ENCODE results near the gene LRRIQ4. TPM values are rescaled to one million over a fixed set of nuclear protein-coding genes. Genes with fewer than 3 reads are reported as not detected.

Gene LRRIQ4
- not detected for polyA plus RNA-seq (2012; ENCODE audit: insufficient read depth, insufficient read length)

DNA sequence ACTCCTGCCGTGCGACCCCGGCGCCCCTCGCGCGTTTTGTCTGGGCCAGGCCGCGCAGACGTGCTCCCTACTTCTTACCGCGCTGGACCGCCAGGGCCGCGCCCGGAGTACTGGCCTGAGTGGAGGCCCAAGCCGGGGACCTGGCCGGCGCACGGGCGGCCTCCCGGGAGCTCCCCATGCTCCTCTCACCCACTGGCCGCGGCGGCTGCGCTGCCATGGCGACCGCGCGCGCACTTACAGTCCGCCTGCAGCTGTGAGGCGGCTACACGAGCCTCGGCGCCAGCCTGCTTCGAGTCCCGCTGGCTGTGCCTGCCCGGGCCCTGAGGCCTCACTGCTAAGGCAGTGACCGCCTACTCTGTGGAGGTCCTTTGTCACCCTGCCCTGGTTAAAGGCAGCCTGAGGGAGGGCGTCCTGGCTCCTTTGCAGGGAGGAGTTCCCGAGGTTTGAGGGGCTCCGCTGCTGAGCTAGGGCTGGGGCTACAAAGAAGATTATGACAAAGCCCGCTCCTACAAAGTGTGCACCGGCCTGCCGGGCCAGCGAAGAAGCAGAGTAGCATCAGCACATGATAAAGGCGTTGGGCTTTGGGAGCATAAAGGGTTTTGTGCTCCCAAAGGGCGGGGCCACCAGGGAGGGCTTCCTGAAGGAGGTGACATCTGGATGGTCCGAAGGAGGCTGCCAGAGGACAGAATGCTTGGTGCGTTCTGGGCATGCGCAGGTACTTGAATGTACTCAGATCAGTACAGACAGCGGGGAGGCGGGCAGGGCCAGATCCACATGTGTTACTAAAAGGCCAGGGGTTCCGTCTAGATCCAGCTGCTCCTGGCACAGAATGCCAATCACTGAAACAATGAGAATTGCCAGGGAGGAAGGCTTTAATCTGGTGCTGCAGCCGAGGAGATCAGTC lies at the start of gene LRRIQ4, which contains the start of gene LRRC34:
TSS of gene LRRIQ4 (plus strand) at position 539 of the 904 bp plus-strand sequence. CDS start 9,052 bp downstream, outside the sequence.
TSS of gene LRRC34 (minus strand) at position 573 of the 904 bp plus-strand sequence. CDS start at position 217, 356 bp downstream.
- DNase-seq (ENCODE audit: low read depth, low spot score) = peak; percentile 91
- H3K4me3 ChIP-seq (ENCODE audit: low read length) = peak within 1 kb of the TSS; percentile 86

DNA sequence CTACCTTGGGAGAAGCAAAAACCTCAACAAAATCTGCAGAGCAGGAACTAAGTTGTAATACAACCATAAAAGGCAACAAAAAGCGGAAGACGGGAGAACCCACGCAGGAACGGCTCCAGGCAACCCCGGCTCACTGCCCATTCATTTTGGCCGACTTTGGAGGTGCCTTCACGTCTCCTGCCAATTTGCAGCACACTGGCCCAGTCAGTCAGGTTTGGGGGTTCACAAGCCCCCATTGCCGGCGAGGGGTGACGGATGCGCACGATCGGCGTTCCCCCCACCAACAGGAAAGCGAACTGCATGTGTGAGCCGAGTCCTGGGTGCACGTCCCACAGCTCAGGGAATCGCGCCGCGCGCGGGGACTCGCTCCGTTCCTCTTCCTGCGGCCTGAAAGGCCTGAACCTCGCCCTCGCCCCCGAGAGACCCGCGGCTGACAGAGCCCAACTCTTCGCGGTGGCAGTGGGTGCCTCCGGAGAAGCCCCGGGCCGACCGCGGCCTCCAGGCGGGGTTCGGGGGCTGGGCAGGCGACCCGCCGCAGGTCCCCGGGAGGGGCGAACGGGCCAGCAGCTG lies 48.3 kb upstream of the LRRIQ4 start:
- H3K4me3 ChIP-seq (ENCODE audit: low read length) = peak overlapping the region; percentile 73
- no peak for DNase-seq (ENCODE audit: low read depth, low spot score)

DNA sequence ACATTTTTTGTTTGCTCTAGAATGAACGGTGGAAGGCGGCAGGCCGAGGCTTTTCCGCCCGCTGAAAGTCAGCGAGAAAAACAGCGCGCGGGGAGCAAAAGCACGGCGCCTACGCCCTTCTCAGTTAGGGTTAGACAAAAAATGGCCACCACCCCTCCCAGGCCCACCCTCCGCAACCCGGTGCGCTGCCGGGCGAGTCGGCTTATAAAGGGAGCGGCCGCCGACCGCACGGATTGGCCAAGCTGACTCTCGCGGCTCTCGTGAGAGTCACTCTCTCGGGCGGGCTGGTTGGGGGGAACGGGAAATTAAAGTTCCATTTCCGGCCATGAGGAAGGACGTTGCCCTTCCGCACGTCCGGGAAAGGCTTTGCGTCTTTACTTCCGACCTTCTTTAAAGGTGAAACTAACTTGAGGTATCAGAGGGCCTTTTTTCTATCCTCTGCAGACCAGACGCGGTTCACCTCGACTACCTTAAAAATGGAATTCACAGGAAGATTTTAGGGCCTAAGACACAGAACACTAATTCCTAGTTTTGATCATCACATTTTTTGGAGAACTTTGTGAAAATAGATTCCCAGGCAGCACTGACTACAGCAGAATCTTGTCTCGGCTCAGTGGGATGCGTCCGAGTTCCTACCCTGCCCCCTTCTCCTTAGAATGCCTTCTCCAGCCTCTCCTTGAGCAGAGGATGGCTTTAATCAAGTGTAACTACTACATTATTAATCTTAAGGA lies 47.6 kb upstream of the LRRIQ4 start, which contains the start of gene TERC:
TSS of gene TERC (minus strand) at position 179 of the 731 bp plus-strand sequence.
- peak; percentile 83 for DNase-seq (ENCODE audit: low read depth, low spot score)
- H3K4me3 ChIP-seq (ENCODE audit: low read length) = peak within 1 kb of the TSS; percentile 73

DNA sequence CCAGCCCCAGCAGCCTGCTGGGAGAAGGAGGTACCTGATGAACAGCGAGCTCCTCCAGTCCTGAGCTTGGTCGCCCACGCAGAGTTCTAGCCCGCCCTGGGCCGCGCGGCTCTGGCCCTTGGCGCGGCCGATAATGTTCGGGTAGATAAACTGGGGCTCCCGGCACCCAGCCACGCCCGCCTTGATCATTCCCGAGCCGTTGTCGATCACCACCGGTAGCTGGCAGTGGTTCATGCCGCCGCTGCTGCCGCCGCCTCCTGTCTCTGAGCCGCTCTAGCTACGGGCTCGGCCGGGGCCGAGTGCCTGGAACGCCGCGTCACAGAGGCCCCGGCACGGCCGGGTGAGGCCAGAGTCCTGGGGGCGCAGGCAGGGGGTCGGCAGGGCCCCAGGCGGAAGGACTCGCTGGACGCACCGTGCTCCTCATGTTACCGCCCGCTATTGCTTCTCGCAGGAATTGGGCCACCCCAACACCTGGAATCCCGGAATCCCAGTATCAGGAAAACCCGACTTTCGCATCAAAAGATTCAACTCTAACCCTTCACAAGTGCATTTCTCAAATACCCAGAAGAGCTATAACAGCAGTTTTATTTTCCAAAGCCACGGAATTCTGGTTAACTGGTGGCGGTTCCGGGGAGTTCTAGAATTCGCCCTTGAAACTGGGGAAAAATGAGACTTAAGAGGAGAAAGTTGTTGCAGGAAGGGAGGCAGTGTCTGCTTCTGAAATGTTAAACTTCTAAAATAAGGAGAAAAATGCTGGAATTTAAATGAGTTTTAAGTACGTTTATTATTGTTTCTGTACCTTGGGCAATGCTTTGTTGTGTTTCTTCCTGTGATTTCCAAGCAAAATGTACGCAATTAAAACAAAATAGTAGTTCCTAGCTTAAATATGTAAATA lies 43.1 kb upstream of the LRRIQ4 start, which contains the start of gene ACTRT3:
TSS of gene ACTRT3 (minus strand) at position 275 of the 895 bp plus-strand sequence. CDS start at position 234, 41 bp downstream.
- H3K4me3 ChIP-seq (ENCODE audit: low read length) = peak within 1 kb of the TSS; percentile 64
- DNase-seq (ENCODE audit: low read depth, low spot score) = no peak

DNA sequence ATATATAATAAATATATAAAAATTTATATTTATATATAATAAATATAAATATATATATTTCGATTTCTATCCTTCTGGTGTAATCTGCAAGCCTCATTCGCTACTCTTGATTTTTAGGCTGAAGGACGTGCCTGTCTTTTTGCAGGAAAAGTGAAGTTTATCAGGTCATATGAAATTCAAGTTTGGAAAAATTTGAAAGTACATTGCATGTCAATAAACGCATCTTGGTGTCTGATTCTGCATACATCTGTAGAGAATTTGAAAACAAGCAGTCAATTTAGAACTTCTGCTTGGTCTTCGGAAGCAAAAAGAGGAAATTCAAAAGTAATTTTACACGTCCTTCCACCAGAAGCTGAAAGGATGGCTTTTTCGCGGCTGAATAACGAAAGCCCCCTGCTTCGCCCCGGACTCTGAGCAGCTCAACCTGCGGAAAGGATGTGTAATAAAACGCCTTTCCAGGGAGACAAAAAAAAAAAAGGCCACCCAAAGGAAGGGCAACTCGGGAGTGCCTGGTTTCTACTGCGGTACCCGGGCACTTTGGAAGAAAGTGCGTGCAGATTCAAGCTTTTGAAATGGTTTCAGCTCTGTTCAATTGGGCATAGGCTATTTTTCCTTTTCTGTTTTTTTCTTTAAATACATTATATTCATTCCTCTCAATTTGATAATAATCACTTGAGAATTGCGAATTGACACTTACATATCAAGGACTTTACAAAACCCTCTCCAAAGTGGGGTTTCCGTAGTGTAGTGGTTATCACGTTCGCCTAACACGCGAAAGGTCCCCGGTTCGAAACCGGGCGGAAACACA lies 41.0 kb upstream of the LRRIQ4 start:
- peak overlapping the region; percentile 89 for H3K4me3 ChIP-seq (ENCODE audit: low read length)
- DNase-seq (ENCODE audit: low read depth, low spot score) = peak; percentile 91

DNA sequence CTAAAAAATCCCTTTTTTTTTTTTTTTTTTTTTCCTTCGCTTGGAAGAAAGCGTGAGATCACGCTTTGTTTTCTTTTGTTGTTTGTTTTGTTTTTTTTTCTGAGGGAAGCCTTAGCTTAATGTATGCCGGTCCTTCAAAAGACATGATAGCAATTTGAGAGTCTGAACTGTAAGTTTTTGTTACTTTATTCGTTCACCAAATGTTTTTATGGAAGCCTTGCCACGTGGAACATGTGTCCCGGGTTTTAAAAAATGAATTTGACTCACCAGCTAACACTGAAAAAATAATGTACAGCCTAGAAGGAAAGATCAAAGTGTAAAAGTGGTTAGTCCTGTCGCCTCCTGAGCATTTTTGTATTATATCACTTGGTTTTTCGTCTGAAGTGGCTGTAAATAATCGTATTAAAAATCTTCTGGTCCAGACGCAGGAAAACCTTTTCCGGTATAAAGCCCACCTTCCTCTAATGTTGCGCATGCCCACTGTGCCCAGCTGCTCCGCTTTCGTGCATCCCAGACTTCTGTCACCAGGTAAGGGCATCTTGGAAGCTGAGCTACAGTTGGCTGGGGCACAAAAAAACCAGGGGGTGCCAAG lies 40.3 kb upstream of the LRRIQ4 start:
- peak overlapping the region; percentile 89 for H3K4me3 ChIP-seq (ENCODE audit: low read length)
- DNase-seq (ENCODE audit: low read depth, low spot score) = peak; percentile 78

DNA sequence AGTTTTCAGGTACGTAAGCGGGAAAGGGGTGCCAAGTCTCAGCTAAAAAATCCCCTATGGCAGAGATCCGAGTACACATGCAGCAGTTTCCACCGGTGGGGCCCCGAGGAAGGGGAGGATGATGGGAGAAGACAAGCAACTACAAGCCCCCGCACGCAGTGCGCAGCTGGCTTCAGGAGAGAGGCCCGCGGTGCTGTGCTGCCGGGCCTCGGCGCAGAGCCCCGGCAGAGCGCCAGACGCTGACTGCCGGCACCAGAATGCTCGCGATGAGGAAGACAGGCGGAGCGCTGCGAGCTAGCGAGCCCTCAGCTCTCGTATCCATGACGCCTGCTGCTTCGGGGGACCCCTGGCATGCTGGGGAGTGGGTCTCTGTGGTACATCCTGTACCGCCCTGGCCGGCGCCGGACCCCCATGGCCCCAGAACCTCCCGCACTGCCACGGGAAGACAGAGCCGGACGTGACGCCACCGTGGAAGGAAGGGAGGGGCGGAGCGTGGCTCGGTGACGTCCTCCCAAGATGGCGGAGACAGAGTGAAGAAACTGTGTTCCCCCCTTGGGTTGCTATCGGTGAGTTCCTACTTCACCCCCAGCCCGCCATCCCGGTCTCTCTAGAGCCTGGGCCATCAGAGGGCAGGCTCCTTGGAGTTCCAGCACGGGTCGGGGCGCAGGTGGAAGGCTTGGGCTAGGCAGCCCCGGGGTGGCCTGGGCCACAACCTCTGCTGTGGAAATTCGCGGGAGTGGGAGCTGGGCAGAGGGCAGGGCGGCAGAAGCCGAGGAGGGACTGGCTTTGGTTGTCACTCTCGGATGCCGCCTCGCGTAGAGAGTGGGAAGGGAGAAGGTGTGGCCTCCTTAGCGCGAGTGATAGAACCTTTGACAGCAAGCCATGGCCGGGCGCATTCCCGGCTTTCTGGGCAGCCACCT lies 39.5 kb upstream of the LRRIQ4 start, which contains the start of gene MYNN:
TSS of gene MYNN (plus strand) at position 500 of the 920 bp plus-strand sequence. CDS start 900 bp downstream, outside the sequence.
- DNase-seq (ENCODE audit: low read depth, low spot score) = peak; percentile 80
- peak within 1 kb of the TSS; percentile 89 for H3K4me3 ChIP-seq (ENCODE audit: low read length)

DNA sequence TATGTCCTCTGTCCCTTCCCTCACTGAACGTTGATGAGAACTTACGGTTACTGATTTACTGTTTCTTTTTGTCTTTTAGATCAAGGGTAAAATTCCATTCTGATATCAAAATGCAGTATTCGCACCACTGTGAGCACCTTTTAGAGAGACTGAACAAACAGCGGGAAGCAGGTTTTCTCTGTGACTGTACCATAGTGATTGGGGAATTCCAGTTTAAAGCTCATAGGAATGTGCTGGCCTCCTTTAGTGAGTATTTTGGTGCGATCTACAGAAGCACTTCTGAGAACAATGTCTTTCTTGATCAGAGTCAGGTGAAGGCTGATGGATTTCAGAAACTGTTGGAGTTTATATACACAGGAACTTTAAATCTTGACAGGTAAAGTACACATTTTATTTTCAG lies 38.5 kb upstream of the LRRIQ4 start:
- DNase-seq (ENCODE audit: low read depth, low spot score) = no peak
- H3K4me3 ChIP-seq (ENCODE audit: low read length) = peak overlapping the region; percentile 89

DNA sequence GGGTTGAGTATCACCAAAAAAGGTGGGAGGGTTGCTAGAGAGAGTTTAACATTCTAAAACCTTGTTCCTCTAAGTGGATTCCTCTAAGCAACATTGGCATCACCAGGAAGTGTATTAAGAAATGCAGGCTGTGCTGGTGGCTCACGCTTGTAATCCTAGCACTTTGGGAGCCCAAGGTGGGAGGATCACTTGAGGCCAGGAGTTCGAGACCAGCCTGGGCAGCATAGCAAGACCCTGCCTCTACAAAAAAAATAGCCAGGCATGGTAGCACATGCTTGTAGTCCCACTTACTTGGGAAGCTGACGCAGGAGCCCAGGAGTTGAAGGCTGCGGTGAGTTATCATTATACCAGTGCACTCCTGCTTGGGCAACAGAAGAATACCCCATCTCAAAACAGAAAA lies 34.8 kb upstream of the LRRIQ4 start:
- H3K4me3 ChIP-seq (ENCODE audit: low read length) = no peak overlapping the region
- no peak for DNase-seq (ENCODE audit: low read depth, low spot score)

DNA sequence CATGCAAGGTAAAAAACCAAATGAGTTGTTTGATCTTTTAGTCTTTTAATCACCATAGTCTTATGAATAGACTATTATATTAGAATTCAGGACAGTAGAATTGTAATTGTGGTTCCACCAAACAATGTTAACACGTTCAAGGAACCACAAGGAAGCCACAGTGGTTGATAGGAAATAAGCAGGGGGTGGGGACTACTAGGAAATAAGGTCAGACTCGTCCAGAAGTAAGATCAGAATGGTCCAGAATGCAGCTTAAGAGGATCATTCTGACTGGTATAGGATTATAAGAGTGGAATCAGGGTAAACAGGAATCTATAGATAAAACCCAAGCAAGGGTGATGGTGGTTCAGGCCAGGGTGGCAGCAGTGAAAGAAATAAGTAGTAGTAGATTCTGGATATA lies 31.9 kb upstream of the LRRIQ4 start:
- no peak overlapping the region for H3K4me3 ChIP-seq (ENCODE audit: low read length)
- no peak for DNase-seq (ENCODE audit: low read depth, low spot score)

DNA sequence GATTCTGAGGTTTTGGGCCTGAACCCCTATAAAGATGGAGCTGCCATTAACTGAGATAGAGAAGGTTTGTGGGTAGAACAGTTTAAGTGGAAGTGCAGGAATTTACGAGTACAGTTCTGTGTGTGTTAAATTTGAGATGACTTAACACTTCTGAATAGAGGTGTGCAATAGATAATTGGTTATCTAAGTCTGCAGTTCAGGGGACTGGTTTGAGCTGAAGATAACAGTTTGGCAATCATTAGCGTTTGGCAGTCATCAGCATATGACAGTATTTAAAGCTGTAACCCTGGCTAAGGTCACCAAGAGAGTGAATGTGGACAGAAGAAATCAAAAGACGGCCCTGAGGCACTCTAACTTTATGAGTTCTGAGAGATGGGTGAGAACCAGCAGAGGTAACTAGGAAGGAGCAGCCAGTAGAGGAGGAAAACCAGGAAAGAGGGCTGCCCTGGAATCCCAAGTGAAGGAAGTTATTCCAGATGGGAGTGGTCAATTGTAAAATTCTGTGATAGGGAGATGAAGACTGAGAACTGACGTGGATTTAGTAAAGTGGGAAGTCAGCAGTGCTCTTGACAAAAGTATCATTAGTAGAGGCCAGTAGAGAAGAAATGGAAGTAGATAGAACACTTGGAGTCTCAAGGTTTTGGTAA lies 31.3 kb upstream of the LRRIQ4 start:
- DNase-seq (ENCODE audit: low read depth, low spot score) = no peak
- H3K4me3 ChIP-seq (ENCODE audit: low read length) = no peak overlapping the region

DNA sequence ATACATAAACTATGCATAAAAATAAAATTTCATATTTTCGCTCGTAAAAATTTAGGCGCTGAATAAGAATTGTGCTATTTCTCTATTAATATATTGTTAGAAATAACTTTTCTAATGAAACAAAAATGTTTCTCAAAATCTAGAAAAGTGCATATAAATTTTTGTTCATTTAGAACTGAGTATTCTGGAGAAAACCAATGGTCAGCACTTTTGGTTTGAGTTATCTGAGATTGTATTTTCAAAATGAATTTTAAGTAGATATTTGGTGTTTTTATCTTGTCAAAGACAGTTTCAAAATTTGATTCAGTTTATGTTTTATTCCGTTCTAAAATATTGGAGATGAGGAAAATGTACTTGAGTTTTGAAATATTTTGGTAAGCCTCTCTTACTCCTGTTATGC lies 25.6 kb upstream of the LRRIQ4 start:
- no peak overlapping the region for H3K4me3 ChIP-seq (ENCODE audit: low read length)
- no peak for DNase-seq (ENCODE audit: low read depth, low spot score)

DNA sequence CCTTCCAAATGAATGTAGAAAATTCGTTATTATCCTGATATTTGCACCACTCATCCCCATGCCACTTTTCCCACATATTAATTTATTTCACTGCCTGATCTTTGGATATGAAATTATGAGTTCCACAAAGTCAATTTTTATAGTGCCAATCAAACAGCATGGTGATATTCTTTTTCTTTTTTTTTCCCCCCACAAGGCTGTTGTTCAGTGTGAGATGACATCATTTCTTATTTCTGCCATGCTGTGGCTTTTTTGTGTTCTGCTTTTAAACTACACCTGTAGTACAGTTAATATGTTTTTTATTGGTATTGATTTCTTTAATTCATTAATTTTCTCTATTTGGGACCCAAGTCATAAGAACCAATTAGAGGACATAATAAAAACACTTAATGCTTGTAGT lies 24.9 kb upstream of the LRRIQ4 start:
- no peak overlapping the region for H3K4me3 ChIP-seq (ENCODE audit: low read length)
- no peak for DNase-seq (ENCODE audit: low read depth, low spot score)

DNA sequence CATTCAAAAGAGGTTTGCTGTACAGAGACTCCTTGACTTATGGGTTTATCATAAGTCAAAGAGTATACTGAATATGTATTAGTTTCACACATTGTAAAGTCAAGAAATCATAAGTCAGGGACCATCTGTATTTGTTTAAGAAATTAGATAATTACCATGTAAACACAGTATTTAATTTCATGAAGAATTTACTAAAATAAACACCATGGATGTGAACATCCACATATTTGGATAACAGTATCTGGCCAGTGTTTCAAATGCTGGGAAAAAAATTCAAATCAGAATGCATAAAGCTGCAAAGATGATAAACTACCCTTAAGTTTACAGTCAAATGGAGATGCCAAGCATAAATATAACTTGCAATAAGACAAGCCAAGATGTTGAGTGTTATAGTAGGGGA lies 22.5 kb upstream of the LRRIQ4 start:
- H3K4me3 ChIP-seq (ENCODE audit: low read length) = no peak overlapping the region
- no peak for DNase-seq (ENCODE audit: low read depth, low spot score)

DNA sequence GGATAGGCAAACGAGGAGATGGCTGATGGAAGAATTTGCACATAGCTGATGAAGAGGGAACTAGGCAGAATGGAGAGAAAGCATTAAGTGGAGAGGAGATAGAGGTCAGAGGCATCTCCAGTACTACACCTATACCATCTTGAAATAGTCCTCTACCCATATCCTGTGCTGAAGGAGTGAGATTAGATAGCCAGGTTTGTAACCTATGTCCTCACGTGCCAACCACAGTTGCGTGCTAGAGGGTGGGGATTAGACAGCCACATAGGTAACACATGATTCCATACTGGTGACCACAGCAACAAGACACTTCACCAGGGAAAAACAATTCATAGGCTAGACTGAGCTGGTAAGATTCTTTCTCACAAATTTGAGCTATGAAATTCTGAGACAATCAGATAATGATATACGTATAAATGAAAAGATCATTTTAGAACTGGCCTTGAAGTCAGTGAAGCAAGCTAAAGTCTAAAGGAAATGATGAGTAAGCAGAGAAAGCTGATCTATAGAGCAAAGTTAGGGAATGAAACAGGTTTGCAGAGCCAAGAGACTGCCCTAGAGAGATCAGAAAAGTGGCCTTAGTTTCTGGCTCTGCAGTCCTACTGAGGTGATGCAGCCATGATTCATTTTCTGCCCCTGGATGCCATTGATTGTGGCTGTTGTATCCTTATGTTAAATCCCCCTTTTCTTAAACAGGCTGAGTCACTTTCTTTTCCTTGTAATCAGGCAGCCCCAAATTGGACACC lies 21.8 kb upstream of the LRRIQ4 start:
- H3K4me3 ChIP-seq (ENCODE audit: low read length) = no peak overlapping the region
- no peak for DNase-seq (ENCODE audit: low read depth, low spot score)

All from Jurkat, Clone E6-1 (cell line).